ENCODE data around the gene DIP2A. TPM values are rescaled to one million over a fixed set of nuclear protein-coding genes. Genes with fewer than 3 reads are reported as not detected.
A peak's percentile ranks its signal among the peaks of the same experiment; 100 is the strongest.

DIP2A gene
- total and polyA plus RNA-seq, 9 donors: 20.5 to 40.3 (median 32.0) TPM

DNA sequence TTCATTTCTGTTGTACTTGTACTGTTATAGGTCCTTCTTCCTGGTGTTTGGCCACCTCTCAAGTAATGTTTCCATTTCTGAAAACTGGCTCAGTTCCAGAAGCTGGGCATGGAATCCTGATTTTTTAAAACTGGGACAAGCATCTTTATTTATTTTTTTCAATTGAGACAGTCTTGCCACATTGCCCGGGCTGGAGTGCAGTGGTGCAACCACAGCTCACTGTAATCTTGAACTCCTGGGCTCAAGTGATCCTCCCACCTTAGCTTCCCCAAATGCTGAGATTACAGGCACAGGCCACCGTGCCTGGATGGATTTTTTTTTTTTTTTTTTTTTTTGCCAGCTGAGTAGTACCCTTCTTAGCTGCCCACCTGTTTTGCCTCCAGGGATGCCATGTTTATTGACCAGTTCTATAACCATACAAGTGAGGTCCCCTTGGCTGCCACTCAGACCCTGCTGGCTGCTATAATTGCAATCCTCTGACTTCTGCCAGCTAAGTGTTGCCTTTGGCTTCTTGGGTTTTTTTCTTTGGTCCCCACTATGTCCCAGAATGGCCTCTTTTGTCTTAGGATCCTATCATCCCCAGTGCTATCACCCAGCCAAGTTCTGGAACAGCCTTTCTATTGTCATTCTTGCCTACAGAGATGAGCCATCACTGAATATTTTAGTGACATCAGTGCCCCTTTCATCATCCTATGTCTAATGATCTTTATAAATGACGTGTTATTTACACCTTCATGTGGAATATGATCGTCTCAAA is 3.9 kb upstream of the DIP2A start:
- intact Hi-C loops (cut with DNase I): no loop called here
- H3K27me3 ChIP-seq: no peaks in the 10 kb centered on the region
- TF ChIP-seq EP300 (IDR thresholded peaks at IDR 0.05) (no peak), POLR2A (IDR thresholded peaks at IDR 0.05) (no peak)
- TF ChIP-seq, protein P1, sequence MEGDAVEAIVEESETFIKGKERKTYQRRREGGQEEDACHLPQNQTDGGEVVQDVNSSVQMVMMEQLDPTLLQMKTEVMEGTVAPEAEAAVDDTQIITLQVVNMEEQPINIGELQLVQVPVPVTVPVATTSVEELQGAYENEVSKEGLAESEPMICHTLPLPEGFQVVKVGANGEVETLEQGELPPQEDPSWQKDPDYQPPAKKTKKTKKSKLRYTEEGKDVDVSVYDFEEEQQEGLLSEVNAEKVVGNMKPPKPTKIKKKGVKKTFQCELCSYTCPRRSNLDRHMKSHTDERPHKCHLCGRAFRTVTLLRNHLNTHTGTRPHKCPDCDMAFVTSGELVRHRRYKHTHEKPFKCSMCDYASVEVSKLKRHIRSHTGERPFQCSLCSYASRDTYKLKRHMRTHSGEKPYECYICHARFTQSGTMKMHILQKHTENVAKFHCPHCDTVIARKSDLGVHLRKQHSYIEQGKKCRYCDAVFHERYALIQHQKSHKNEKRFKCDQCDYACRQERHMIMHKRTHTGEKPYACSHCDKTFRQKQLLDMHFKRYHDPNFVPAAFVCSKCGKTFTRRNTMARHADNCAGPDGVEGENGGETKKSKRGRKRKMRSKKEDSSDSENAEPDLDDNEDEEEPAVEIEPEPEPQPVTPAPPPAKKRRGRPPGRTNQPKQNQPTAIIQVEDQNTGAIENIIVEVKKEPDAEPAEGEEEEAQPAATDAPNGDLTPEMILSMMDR (IDR thresholded peaks at IDR 0.05): no peak
- H3K27ac ChIP-seq: no peak overlapping the region
- no peak for DNase-seq
- no peaks in the 10 kb centered on the region for H3K9me3 ChIP-seq
- WGBS, 3 donors: 69 to 74% (median 72%) methylated on average over 4 of the region's 4 CpGs
- peaks cover 11% of the 10 kb centered on the region for H3K4me1 ChIP-seq (ENCODE audit: insufficient read depth)
- H3K36me3 ChIP-seq: no peaks in the 10 kb centered on the region
- no peak overlapping the region for H3K4me3 ChIP-seq

DNA sequence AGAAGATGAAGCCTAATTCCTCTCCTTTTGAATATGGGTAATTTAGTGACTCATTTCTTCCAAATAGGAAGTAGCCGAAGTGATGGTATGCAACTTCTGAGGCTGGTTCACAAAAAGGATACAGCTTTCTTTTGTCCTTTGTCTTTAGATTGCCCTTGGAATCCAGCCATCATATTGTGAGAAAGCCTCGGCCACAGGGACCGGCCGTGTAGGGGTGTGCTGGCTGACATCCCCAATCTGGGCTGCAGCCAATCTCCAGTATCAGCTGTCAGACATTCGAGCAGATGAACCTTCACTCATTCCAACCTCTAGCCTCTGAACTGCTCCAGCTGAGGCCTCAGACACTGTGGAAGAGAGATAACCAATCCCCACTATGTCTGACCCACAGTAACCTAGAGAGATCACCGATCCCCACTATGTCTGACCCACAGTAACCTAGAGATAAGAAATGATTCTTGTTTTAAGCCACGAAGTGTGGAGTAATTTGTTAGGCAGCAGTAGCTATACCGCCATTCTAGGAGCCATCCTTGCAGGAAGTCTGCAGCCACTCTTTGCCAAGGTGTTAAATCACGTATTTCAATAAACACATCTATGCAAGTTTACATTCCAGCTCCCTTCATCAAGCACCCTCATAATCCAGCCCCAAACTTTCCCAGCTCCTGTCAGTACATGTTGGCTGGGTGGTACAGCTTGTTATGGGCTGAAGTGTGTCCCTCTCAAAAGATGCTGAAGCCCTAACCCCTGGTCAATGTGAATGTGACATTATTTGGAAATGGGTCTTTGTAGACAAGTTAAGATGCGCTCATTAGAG is 2.9 kb upstream of the DIP2A start:
- TF ChIP-seq POLR2A (IDR thresholded peaks at IDR 0.05): no peak
- no peak for TF ChIP-seq EP300 (IDR thresholded peaks at IDR 0.05)
- TF ChIP-seq, protein P1 (IDR thresholded peaks at IDR 0.05): no peak
- Histone ChIP-seq H3K4me3 (no peak overlapping the region), H3K27ac (no peak overlapping the region), H3K9me3 (no peaks in the 10 kb centered on the region), H3K27me3 (no peaks in the 10 kb centered on the region), H3K36me3 (no peaks in the 10 kb centered on the region), H3K4me1 (ENCODE audit: insufficient read depth) (peaks cover 11% of the 10 kb centered on the region)
- intact Hi-C loops (cut with DNase I): no loop called here
- WGBS, 3 donors: 54 to 57% (median 57%) methylated on average over 10 of the region's 10 CpGs
- no peak for DNase-seq

DNA sequence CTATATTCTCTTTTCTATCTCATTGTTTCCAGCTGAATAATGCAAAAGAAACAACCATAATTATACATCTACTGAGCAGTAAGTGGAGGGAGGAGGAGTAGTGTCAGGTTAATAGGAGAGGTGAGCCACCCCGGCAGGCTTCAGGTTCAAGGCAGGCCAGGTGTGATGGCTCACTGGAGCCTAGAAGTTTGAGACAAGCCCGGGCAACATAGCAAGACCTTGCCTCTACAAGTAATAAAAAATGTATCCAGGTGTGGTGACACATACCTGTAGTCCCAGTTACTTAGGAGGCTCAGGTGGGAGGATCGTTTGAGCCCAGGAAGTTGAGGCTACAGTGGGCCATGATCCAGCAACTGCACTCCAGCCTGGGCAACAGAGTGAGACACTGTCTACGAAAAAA is 1.9 kb upstream of the DIP2A start:
- H3K27me3 ChIP-seq: no peaks in the 10 kb centered on the region
- TF ChIP-seq POLR2A (IDR thresholded peaks at IDR 0.05): no peak
- TF ChIP-seq, protein P1 (IDR thresholded peaks at IDR 0.05): no peak
- TF ChIP-seq EP300 (IDR thresholded peaks at IDR 0.05): no peak
- H3K9me3 ChIP-seq: no peaks in the 10 kb centered on the region
- H3K36me3 ChIP-seq: no peaks in the 10 kb centered on the region
- no peak overlapping the region for H3K4me3 ChIP-seq
- no peak overlapping the region for H3K27ac ChIP-seq
- intact Hi-C loops (cut with DNase I): no loop called here
- no peak for DNase-seq
- peaks cover 9% of the 10 kb centered on the region for H3K4me1 ChIP-seq (ENCODE audit: insufficient read depth)
- WGBS, 3 donors: 88 to 93% (median 89%) methylated on average over 4 of the region's 4 CpGs

DNA sequence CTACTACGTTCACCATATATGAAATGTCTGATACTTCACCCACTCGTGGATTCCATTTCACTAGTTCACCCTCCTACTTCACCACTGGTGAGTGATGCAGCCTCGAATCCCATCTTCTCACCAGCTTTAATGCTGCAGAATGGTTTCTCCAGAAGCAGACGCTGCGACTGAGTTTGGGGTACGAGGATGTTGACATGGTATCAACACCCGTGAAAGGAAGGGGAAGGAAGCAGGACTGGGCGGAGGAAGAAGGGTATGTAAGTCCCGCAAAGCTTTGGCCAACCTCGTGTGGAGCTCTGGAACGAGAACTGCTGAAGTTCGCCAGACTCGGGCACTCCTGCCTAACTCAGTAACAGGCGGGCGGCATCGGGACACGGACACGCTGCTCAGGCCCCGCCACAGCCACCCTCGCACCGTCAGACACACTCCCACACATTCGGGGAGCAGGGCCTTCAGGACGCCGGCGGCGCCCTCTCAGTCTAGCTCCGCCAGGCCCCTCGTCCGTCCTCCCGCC is 833 bp upstream of the DIP2A start:
- Histone ChIP-seq H3K4me1 (ENCODE audit: insufficient read depth) (peaks cover 6% of the 10 kb centered on the region), H3K27me3 (no peaks in the 10 kb centered on the region), H3K4me3 (peak overlapping the region; percentile 92), H3K9me3 (no peaks in the 10 kb centered on the region), H3K36me3 (no peaks in the 10 kb centered on the region), H3K27ac (peak overlapping the region; percentile 31 to 79)
- no peak for TF ChIP-seq EP300 (IDR thresholded peaks at IDR 0.05)
- TF ChIP-seq POLR2A (IDR thresholded peaks at IDR 0.05): no peak
- TF ChIP-seq, protein P1 (IDR thresholded peaks at IDR 0.05): no peak
- intact Hi-C loops (cut with DNase I): no loop called here
- WGBS, 3 donors: 0% methylated on average over 30 of the region's 30 CpGs
- DNase-seq: peak in 3 of 5 donors; percentile 28 to 72 (median 45)

Data from ovary (tissue), 9 donors.